Aorta (tissue), 5 donors: ENCODE results near the gene API5. TPM values are rescaled to one million over a fixed set of nuclear protein-coding genes. Genes with fewer than 3 reads are reported as not detected.

ENCODE experiments used
- ATAC-seq: fragments of 200-7000 bp; cut with Tn5 transposase; one replicate; pipeline ENCODE4 v1.9.1; 2022; ENCODE audit warnings: moderate library complexity; ENCODE audit not compliant: low FRiP score
- DNase-seq, 2 donors: peaks; one replicate each; pipeline ENCODE4 v3.0.0-alpha.2; 2020
- H3K27ac ChIP-seq, 2 donors: one replicate each; pipeline ENCODE4 v1.5.1; 2013; ENCODE audit warnings: low read length in 2 of 2, mild to moderate bottlenecking in 2 of 2, moderate library complexity in 2 of 2, control low read depth in 1 of 2, inconsistent platforms in 1 of 2, low read depth in 1 of 2
- H3K27me3 ChIP-seq, 2 donors: one replicate each; pipeline ENCODE4 v1.6.1; 2013; ENCODE audit warnings: control low read depth in 1 of 2, low read length in 1 of 2, mild to moderate bottlenecking in 1 of 2, moderate library complexity in 1 of 2; ENCODE audit not compliant: insufficient read depth in 2 of 2, control insufficient read depth in 1 of 2
- H3K36me3 ChIP-seq, 2 donors: one replicate each; pipeline ENCODE4 v1.6.1; 2013; ENCODE audit warnings: control low read depth in 1 of 2, low read length in 1 of 2, mild to moderate bottlenecking in 1 of 2; ENCODE audit not compliant: insufficient read depth in 2 of 2, control insufficient read depth in 1 of 2
- H3K4me1 ChIP-seq, 2 donors: one replicate each; pipeline ENCODE4 v1.6.1; 2013; ENCODE audit warnings: low read length in 2 of 2, control low read depth in 1 of 2, mild to moderate bottlenecking in 1 of 2, moderate library complexity in 1 of 2; ENCODE audit not compliant: insufficient read depth in 2 of 2, control insufficient read depth in 1 of 2
- H3K4me3 ChIP-seq, 2 donors: one replicate each; pipeline ENCODE4 v1.5.1; 2013; ENCODE audit warnings: low read length in 2 of 2, control low read depth in 1 of 2, mild to moderate bottlenecking in 1 of 2
- H3K9me3 ChIP-seq: one replicate; pipeline ENCODE4 v1.6.1; 2013; ENCODE audit warnings: mild to moderate bottlenecking, low read length; ENCODE audit not compliant: control insufficient read depth
- WGBS, 2 donors: extraction: QIAGEN DNeasy Blood & Tissue Kit; methylation state at CpG; one replicate each; pipeline ENCODE4 v1.1.7; 2013; 5-methylcytosine and 5-hydroxymethylcytosine counted together
- intact Hi-C, 2 donors: fragments of 100-400 bp; cut with DNase I; formaldehyde crosslinking; loops; one replicate each; pipeline versions ENCODE4 v1.14.2 to v1.15.0; 2022
- polyA plus RNA-seq, 2 donors: library from polyadenylated mRNA; stranded (reverse); fragments of 200-250 nt; gene quantifications; one replicate each; pipeline ENCODE4 v1.2.3, GENCODE V29; 2013
- total RNA-seq, 2 donors: library from RNA; stranded (reverse); fragmentation: NEBNext Ultra II Directional; extraction: Animal tissue kit (Norgen Biotek cat#: 25700); gene quantifications; one replicate each; pipeline ENCODE4 v1.2.1, GENCODE V29; 2021
- donor health status: healthy with polysubstance abuse.
- donor health status: Bipolar disorder and iron deficiency.
- donor health status: DM: no; HTN: no; CAD: no.
- donor health status: DM: no; HTN: no; CAD: no.
- donor health status: DM: yes; HTN: yes; CAD: no.

API5 gene
- total and polyA plus RNA-seq, 4 donors = 37.6 to 67.7 (median 51.6) TPM

GRCh38 chr11:43354311-43354710 lies 42.5 kb downstream of the API5 start:
- Histone ChIP-seq H3K27me3 (no peaks in the 10 kb centered on the region), H3K4me1 (peaks cover 0 to 2% of the 10 kb centered on the region in 2 donors), H3K36me3 (no peaks in the 10 kb centered on the region), H3K4me3 (no peak overlapping the region), H3K9me3 (no peaks in the 10 kb centered on the region), H3K27ac (no peak overlapping the region)
- WGBS, 2 donors = 80 to 85% methylated on average over 4 of the region's 4 CpGs
- ATAC-seq (no peak), DNase-seq (no peak)
- intact Hi-C loops = no loop called here

GRCh38 chr11:43356336-43356735 lies 44.5 kb downstream of the API5 start:
- no peaks in the 10 kb centered on the region for H3K36me3 ChIP-seq
- H3K4me1 ChIP-seq = peaks cover 0 to 2% of the 10 kb centered on the region in 2 donors
- no peaks in the 10 kb centered on the region for H3K9me3 ChIP-seq
- H3K27me3 ChIP-seq = no peaks in the 10 kb centered on the region
- no peak for ATAC-seq
- H3K4me3 ChIP-seq = no peak overlapping the region
- no peak overlapping the region for H3K27ac ChIP-seq
- no peak for DNase-seq
- intact Hi-C loops = no loop called here

- no peaks in the 10 kb centered on the region for H3K27me3 ChIP-seq
- ATAC-seq = no peak
- H3K9me3 ChIP-seq = no peaks in the 10 kb centered on the region
- intact Hi-C loops = no loop called here
- H3K27ac ChIP-seq = no peak overlapping the region
- H3K4me3 ChIP-seq = peak overlapping the region; percentile 77 to 93
- DNase-seq = no peak
- 2 to 3% methylated on average over 16 of the region's 16 CpGs for WGBS, 2 donors
- no peaks in the 10 kb centered on the region for H3K36me3 ChIP-seq
- H3K4me1 ChIP-seq = peaks cover 0 to 2% of the 10 kb centered on the region in 2 donors
These were observed 46.5 kb downstream of the API5 start for GRCh38 chr11:43358279-43358800.

DNA sequence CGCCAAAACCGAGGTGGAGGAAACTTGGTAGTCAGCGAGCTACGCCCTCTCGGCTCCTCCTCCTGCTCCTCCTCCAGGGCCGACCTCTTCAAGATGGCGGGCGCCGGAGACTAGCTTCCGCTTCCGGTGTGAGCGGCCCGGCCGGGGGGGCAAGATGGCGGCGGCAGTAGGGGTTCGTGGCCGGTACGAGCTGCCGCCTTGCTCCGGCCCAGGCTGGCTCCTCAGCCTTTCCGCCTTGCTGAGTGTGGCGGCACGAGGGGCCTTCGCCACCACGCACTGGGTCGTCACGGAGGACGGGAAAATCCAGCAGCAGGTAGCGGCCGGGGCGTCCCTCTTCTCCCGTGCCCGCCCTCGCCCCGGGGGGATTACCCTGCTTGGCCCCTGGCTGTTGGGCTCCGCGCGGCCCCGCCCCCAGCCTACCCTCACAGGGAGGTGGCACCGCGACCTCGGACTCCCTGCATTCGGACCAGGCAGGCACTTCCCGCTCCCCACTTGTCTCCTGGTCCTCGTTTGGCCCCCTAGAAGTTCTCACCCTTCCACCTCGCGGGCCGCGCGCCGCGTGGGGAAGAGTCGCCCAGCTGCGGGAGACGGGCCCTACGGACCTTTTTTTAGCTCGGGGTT lies 47.1 kb downstream of the API5 start, which contains the start of gene TTC17:
Gene TTC17 (plus strand): TSS at position 120 of the 621 bp plus-strand sequence. CDS start 35 bp downstream, at position 155.
- peak; percentile 97 to 98 for DNase-seq
- H3K4me1 ChIP-seq = peaks cover 0 to 2% of the 10 kb centered on the region in 2 donors
- H3K4me3 ChIP-seq = peak within 1 kb of the TSS; percentile 77 to 93
- H3K36me3 ChIP-seq = no peaks in the 10 kb centered on the region
- H3K27ac ChIP-seq = peak within 1 kb of the TSS in 1 of 2 donors; percentile 81
- H3K27me3 ChIP-seq = no peaks in the 10 kb centered on the region
- ATAC-seq = peak; percentile 99
- H3K9me3 ChIP-seq = no peaks in the 10 kb centered on the region
- 0 to 1% methylated on average over 44 to 58 of the region's 58 CpGs for WGBS, 2 donors
- intact Hi-C loops = no loop called here

DNA sequence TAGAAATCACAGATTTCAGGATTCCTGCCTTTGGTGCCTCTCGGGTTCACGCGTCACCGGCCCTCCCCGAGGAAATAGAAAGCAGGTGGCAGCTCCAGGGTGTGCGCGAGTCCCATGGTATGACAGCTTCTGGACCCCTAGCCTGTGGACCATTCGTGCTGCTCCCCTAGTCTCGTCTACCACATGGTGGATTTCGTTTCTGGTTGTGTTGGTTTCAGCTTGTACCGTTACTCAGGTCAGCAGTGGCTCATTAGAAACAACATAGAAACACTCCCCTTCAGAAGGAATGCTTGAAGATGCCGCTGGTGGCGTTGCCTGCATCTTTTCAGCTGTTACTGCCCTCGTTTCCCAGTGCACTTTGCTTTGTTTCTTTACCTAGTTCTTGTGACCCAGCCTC lies 47.6 kb downstream of the API5 start:
- Histone ChIP-seq H3K4me3 (peak overlapping the region; percentile 58 to 77), H3K4me1 (peaks cover 0 to 2% of the 10 kb centered on the region in 2 donors), H3K36me3 (no peaks in the 10 kb centered on the region), H3K9me3 (no peaks in the 10 kb centered on the region), H3K27me3 (no peaks in the 10 kb centered on the region), H3K27ac (no peak overlapping the region)
- ATAC-seq = peak; percentile 45
- 0 to 1% methylated on average over 14 of the region's 14 CpGs for WGBS, 2 donors
- intact Hi-C loops = no loop called here
- no peak for DNase-seq

- Histone ChIP-seq H3K9me3 (no peaks in the 10 kb centered on the region), H3K27me3 (no peaks in the 10 kb centered on the region), H3K27ac (no peak overlapping the region), H3K36me3 (no peaks in the 10 kb centered on the region), H3K4me1 (peaks cover 0 to 2% of the 10 kb centered on the region in 2 donors), H3K4me3 (no peak overlapping the region)
- no peak for DNase-seq
- intact Hi-C loops = no loop called here
- WGBS, 2 donors = 24 to 29% methylated on average over 1 of the region's 1 CpG
- ATAC-seq = no peak
These were observed 48.7 kb downstream of the API5 start for GRCh38 chr11:43360361-43361032.

DNA sequence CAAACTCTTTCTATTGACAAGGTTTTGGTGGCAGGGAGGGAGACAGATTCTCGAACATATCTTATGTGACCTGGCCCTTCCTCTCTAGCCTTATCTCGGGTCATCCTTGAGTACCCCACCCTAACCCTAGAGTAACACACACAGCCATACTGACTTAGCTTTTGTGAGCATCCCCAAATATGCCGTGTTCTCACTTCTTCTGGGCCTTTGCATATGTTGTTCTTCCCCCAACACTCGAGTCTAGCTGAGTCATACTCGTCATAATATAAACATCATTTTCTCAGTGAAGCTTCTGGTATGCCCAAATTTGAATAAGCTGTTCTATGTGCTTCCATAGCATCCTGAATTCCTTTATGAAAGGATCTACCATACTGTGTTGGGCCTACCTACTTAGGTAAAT lies 54.9 kb downstream of the API5 start:
- no peak overlapping the region for H3K4me3 ChIP-seq
- H3K36me3 ChIP-seq = no peaks in the 10 kb centered on the region
- ATAC-seq (no peak), DNase-seq (no peak)
- intact Hi-C loops = no loop called here
- peaks cover 0 to 2% of the 10 kb centered on the region in 2 donors for H3K4me1 ChIP-seq
- 69 to 78% methylated on average over 5 of the region's 5 CpGs for WGBS, 2 donors
- no peak overlapping the region for H3K27ac ChIP-seq
- H3K27me3 ChIP-seq = no peaks in the 10 kb centered on the region
- no peaks in the 10 kb centered on the region for H3K9me3 ChIP-seq

DNA sequence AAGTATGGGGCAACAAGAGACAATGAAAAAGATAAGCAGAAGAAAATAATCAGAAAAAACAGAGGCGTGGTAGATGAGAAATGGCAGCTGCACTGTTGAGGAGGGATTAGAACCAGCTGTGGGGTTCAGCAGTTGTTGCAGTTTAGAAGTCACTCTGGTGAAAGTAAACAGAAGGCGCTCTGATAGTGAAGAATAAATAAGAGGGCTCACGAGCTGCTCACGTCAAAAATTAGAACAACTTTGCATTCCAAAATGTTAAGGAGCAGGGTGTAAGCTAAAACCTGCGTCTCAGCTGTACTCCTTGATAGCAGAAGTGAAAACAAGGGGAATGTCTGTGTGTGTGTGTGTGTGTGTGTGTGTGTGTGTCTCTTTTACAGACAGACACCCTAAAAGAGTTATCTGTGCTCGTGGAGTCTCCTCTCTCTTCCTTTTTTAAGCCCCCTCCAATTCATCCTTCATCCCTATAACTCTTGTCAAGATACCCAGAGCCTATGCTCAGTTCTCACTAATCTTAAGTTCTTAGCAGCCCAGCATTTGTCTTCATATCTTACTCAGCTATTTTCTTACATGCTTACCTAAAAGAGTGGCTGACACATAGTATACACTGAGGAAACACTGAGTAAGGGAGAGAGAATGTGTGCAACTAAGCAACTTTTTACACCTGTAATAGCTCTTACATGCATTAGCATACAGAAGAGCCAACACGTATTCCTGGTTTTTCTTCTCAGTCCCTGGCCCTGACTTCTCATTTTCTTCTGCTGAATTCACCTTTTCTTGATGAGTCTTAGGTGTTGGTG lies 55.8 kb downstream of the API5 start:
- H3K36me3 ChIP-seq = no peaks in the 10 kb centered on the region
- H3K27ac ChIP-seq = no peak overlapping the region
- intact Hi-C loops = no loop called here
- H3K27me3 ChIP-seq = no peaks in the 10 kb centered on the region
- H3K4me3 ChIP-seq = no peak overlapping the region
- H3K9me3 ChIP-seq = no peaks in the 10 kb centered on the region
- 66 to 72% methylated on average over 7 of the region's 7 CpGs for WGBS, 2 donors
- H3K4me1 ChIP-seq = peaks cover 0 to 2% of the 10 kb centered on the region in 2 donors
- ATAC-seq (no peak), DNase-seq (no peak)
